Trophoblast cell (in vitro differentiated cells and primary cell): ENCODE data around the gene YLPM1.

Source experiments
- DNase-seq, 2 donors: peaks; one replicate each; pipeline ENCODE4 v3.0.0-alpha.2; 2016
- H2AFZ ChIP-seq: 2 replicates; pipeline ENCODE4 v1.6.1; 2013; ENCODE audit warnings: low read length, moderate library complexity, mild to moderate bottlenecking; ENCODE audit not compliant: insufficient read depth, poor library complexity
- H2AK5ac ChIP-seq: 2 replicates; pipeline ENCODE4 v1.6.1; 2013; ENCODE audit warnings: mild to moderate bottlenecking, low read length
- H2BK120ac ChIP-seq: 2 replicates; pipeline ENCODE4 v1.6.1; 2013; ENCODE audit warnings: low read length, mild to moderate bottlenecking, moderate library complexity; ENCODE audit not compliant: insufficient read depth, poor library complexity
- H2BK12ac ChIP-seq: 2 replicates; pipeline ENCODE4 v1.6.1; 2013; ENCODE audit warnings: mild to moderate bottlenecking, low read length, moderate library complexity
- H2BK5ac ChIP-seq: 2 replicates; pipeline ENCODE4 v1.6.1; 2013; ENCODE audit warnings: low read length, low read depth, moderate library complexity, mild to moderate bottlenecking; ENCODE audit not compliant: poor library complexity
- H3K14ac ChIP-seq: 2 replicates; pipeline ENCODE4 v1.6.1; 2013; ENCODE audit warnings: mild to moderate bottlenecking, low read length
- H3K18ac ChIP-seq: 2 replicates; pipeline ENCODE4 v1.6.1; 2013; ENCODE audit warnings: mild to moderate bottlenecking, low read length
- H3K23ac ChIP-seq: 2 replicates; pipeline ENCODE4 v1.6.1; 2013; ENCODE audit warnings: low read length
- H3K27ac ChIP-seq: 2 replicates; pipeline ENCODE4 v1.5.1; 2013; ENCODE audit warnings: low read depth, mild to moderate bottlenecking, inconsistent platforms, low read length, moderate library complexity
- H3K27me3 ChIP-seq: 2 replicates; pipeline ENCODE4 v1.6.1; 2013; ENCODE audit warnings: inconsistent platforms, mild to moderate bottlenecking, low read length, moderate library complexity; ENCODE audit not compliant: insufficient read depth
- H3K36me3 ChIP-seq, 2 experiments: 1 replicate in 1 of 2; 2 replicates in 1 of 2; pipeline ENCODE4 v1.6.1; 2013; ENCODE audit warnings: low read length in 2 of 2, mild to moderate bottlenecking in 2 of 2, moderate library complexity in 1 of 2; ENCODE audit not compliant: insufficient read depth in 2 of 2, control insufficient read depth in 1 of 2
- H3K4ac ChIP-seq: 2 replicates; pipeline ENCODE4 v1.6.1; 2013; ENCODE audit warnings: low read depth, mild to moderate bottlenecking, low read length, moderate library complexity
- H3K4me1 ChIP-seq, 2 experiments: 1 replicate in 1 of 2; 2 replicates in 1 of 2; pipeline ENCODE4 v1.6.1; 2013; ENCODE audit warnings: low read length in 2 of 2, mild to moderate bottlenecking in 2 of 2, moderate library complexity in 1 of 2; ENCODE audit not compliant: insufficient read depth in 2 of 2, control insufficient read depth in 1 of 2
- H3K4me2 ChIP-seq: 2 replicates; pipeline ENCODE4 v1.6.1; 2013; ENCODE audit warnings: inconsistent platforms, mild to moderate bottlenecking, low read length, moderate library complexity
- H3K4me3 ChIP-seq: 2 replicates; pipeline ENCODE4 v1.5.1; 2013; ENCODE audit warnings: mild to moderate bottlenecking, low read depth, low read length, inconsistent platforms
- H3K79me1 ChIP-seq: one replicate; pipeline ENCODE4 v1.6.1; 2013; ENCODE audit warnings: low read length
- H3K79me2 ChIP-seq: 2 replicates; pipeline ENCODE4 v1.6.1; 2013; ENCODE audit warnings: low read length, mild to moderate bottlenecking; ENCODE audit not compliant: control insufficient read depth, insufficient read depth, poor library complexity
- H3K9ac ChIP-seq: 2 replicates; pipeline ENCODE4 v1.6.1; 2013; ENCODE audit warnings: mild to moderate bottlenecking, low read length
- H3K9me3 ChIP-seq: 2 replicates; pipeline ENCODE4 v1.6.1; 2013; ENCODE audit warnings: low read depth, mild to moderate bottlenecking, control low read depth, inconsistent platforms, low read length; ENCODE audit not compliant: insufficient read depth
- H4K12ac ChIP-seq: 2 replicates; pipeline ENCODE4 v1.6.1; 2013; ENCODE audit warnings: low read depth, mild to moderate bottlenecking, low read length, moderate library complexity
- H4K8ac ChIP-seq: 2 replicates; pipeline ENCODE4 v1.6.1; 2013; ENCODE audit warnings: low read depth, mild to moderate bottlenecking, low read length, moderate library complexity
- H4K91ac ChIP-seq: one replicate; pipeline ENCODE4 v1.6.1; 2013; ENCODE audit warnings: low read depth, mild to moderate bottlenecking, low read length, moderate library complexity
- WGBS: extraction: QIAGEN DNeasy Blood & Tissue Kit; methylation state at CpG from one replicate; pipeline ENCODE4 v1.1.7; 2013; ENCODE audit warnings: missing lambda C conversion rate; ENCODE audit not compliant: insufficient read length, insufficient coverage; ENCODE audit errors: extremely low coverage; 5-methylcytosine and 5-hydroxymethylcytosine counted together

The YLPM1 gene

GRCh38 chr14:74855021-74855420, 91.9 kb downstream of the YLPM1 start:
- Histone ChIP-seq H3K9me3 (no peaks in the 10 kb centered on the region), H4K8ac (no peak overlapping the region), H3K14ac (no peak overlapping the region), H3K27ac (no peak overlapping the region), H3K4me2 (no peak overlapping the region), H2BK5ac (no peak overlapping the region), H3K4me1 (peaks cover 0 to 7% of the 10 kb centered on the region in 2 experiments), H3K18ac (no peak overlapping the region), H3K23ac (no peak overlapping the region), H3K4ac (no peak overlapping the region), H2AK5ac (no peak overlapping the region), H3K79me1 (no peaks in the 10 kb centered on the region), H3K79me2 (no peaks in the 10 kb centered on the region), H3K9ac (no peak overlapping the region), H4K91ac (no peak overlapping the region), H3K27me3 (no peaks in the 10 kb centered on the region), H2BK12ac (no peak overlapping the region), H2BK120ac (no peak overlapping the region), H3K4me3 (no peak overlapping the region), H3K36me3 (no peaks in the 10 kb centered on the region), H4K12ac (no peak overlapping the region), H2AFZ (no peak overlapping the region)
- no peak for DNase-seq
- WGBS = no CpG with 5 or more reads among the region's 7 CpGs

GRCh38 chr14:74855945-74856344, 92.8 kb downstream of the YLPM1 start:
- H3K14ac ChIP-seq = no peak overlapping the region
- H3K18ac ChIP-seq = no peak overlapping the region
- no peak overlapping the region for H2AFZ ChIP-seq
- peaks cover 0 to 7% of the 10 kb centered on the region in 2 experiments for H3K4me1 ChIP-seq
- no peaks in the 10 kb centered on the region for H3K79me1 ChIP-seq
- no peak overlapping the region for H2AK5ac ChIP-seq
- no peak for DNase-seq
- no peak overlapping the region for H3K23ac ChIP-seq
- H3K27ac ChIP-seq = no peak overlapping the region
- no peak overlapping the region for H3K4me2 ChIP-seq
- H2BK5ac ChIP-seq = no peak overlapping the region
- H4K8ac ChIP-seq = no peak overlapping the region
- no peaks in the 10 kb centered on the region for H3K36me3 ChIP-seq
- no peaks in the 10 kb centered on the region for H3K79me2 ChIP-seq
- H3K27me3 ChIP-seq = no peaks in the 10 kb centered on the region
- WGBS = no CpG with 5 or more reads among the region's 4 CpGs
- H3K4ac ChIP-seq = no peak overlapping the region
- no peak overlapping the region for H4K91ac ChIP-seq
- no peak overlapping the region for H4K12ac ChIP-seq
- H2BK12ac ChIP-seq = no peak overlapping the region
- H3K9me3 ChIP-seq = no peaks in the 10 kb centered on the region
- no peak overlapping the region for H2BK120ac ChIP-seq
- no peak overlapping the region for H3K4me3 ChIP-seq
- no peak overlapping the region for H3K9ac ChIP-seq

GRCh38 chr14:74856366-74856765, 93.2 kb downstream of the YLPM1 start:
- Histone ChIP-seq H3K18ac (no peak overlapping the region), H2AFZ (no peak overlapping the region), H3K23ac (no peak overlapping the region), H3K9me3 (no peaks in the 10 kb centered on the region), H3K14ac (no peak overlapping the region), H3K4me2 (no peak overlapping the region), H3K27ac (no peak overlapping the region), H4K8ac (no peak overlapping the region), H2BK120ac (no peak overlapping the region), H3K36me3 (no peaks in the 10 kb centered on the region), H3K9ac (no peak overlapping the region), H4K91ac (no peak overlapping the region), H3K79me1 (no peaks in the 10 kb centered on the region), H3K27me3 (no peaks in the 10 kb centered on the region), H2BK12ac (no peak overlapping the region), H3K79me2 (no peaks in the 10 kb centered on the region), H3K4ac (no peak overlapping the region), H2AK5ac (no peak overlapping the region), H3K4me3 (no peak overlapping the region), H3K4me1 (peaks cover 0 to 7% of the 10 kb centered on the region in 2 experiments), H4K12ac (no peak overlapping the region), H2BK5ac (no peak overlapping the region)
- no peak for DNase-seq
- no CpG with 5 or more reads among the region's 1 CpG for WGBS

GRCh38 chr14:74858022-74858421, 94.9 kb downstream of the YLPM1 start:
- Histone ChIP-seq H2BK120ac (no peak overlapping the region), H3K18ac (no peak overlapping the region), H2AFZ (no peak overlapping the region), H3K27me3 (no peaks in the 10 kb centered on the region), H3K9ac (no peak overlapping the region), H3K9me3 (no peaks in the 10 kb centered on the region), H3K27ac (no peak overlapping the region), H3K23ac (no peak overlapping the region), H3K4ac (no peak overlapping the region), H3K4me1 (peaks cover 0 to 7% of the 10 kb centered on the region in 2 experiments), H2BK5ac (no peak overlapping the region), H4K8ac (no peak overlapping the region), H3K14ac (no peak overlapping the region), H4K12ac (no peak overlapping the region), H2AK5ac (no peak overlapping the region), H3K4me2 (no peak overlapping the region), H3K36me3 (no peaks in the 10 kb centered on the region), H4K91ac (no peak overlapping the region), H3K79me2 (no peaks in the 10 kb centered on the region), H2BK12ac (no peak overlapping the region), H3K4me3 (no peak overlapping the region), H3K79me1 (no peaks in the 10 kb centered on the region)
- DNase-seq = no peak
- WGBS = no CpG with 5 or more reads among the region's 1 CpG
